Kidney (tissue), 14 donors: ENCODE data around the gene RPS21. TPM values are rescaled to one million over a fixed set of nuclear protein-coding genes. Genes with fewer than 3 reads are reported as not detected.

Experiments used
- DNase-seq, 5 donors: peaks; one replicate each; pipeline ENCODE4 v3.0.0-alpha.2; 2013 to 2020
- FAIRE-seq: peaks from 2 replicates; lab custom pipeline; 2012; peaks lifted over from hg19 to GRCh38; lab: Jason Lieb, UNC
- H3K27ac ChIP-seq, 2 donors: one replicate each; pipeline ENCODE4 v1.7.0; 2013; ENCODE audit warnings: low read depth in 2 of 2, low read length in 2 of 2, inconsistent platforms in 1 of 2
- H3K27me3 ChIP-seq: one replicate; pipeline ENCODE4 v1.7.1; 2013; ENCODE audit warnings: low read length, inconsistent platforms; ENCODE audit not compliant: control insufficient read depth, insufficient read depth
- H3K36me3 ChIP-seq, 3 donors: one replicate each; pipeline versions ENCODE4 v1.7.0 to v1.7.1; 2013; ENCODE audit warnings: low read length in 3 of 3, control low read depth in 1 of 3, inconsistent platforms in 1 of 3; ENCODE audit not compliant: insufficient read depth in 3 of 3, control insufficient read depth in 2 of 3
- H3K4me1 ChIP-seq, 3 donors: one replicate each; pipeline versions ENCODE4 v1.7.0 to v1.7.1; 2013; ENCODE audit warnings: low read length in 3 of 3, inconsistent platforms in 1 of 3, low read depth in 1 of 3; ENCODE audit not compliant: control insufficient read depth in 2 of 3, insufficient read depth in 2 of 3
- H3K4me3 ChIP-seq, 3 donors: one replicate each; pipeline versions ENCODE4 v1.7.0 to v1.8.1; 2013; ENCODE audit warnings: low read length in 3 of 3, control low read depth in 1 of 3, inconsistent platforms in 1 of 3
- H3K9ac ChIP-seq, 3 donors: one replicate each; pipeline versions ENCODE4 v1.7.0 to v1.7.1; 2013; ENCODE audit warnings: low read length in 3 of 3, control low read depth in 1 of 3, inconsistent platforms in 1 of 3
- H3K9me3 ChIP-seq, 3 donors: one replicate each; pipeline versions ENCODE4 v1.7.0 to v1.7.1; 2013; ENCODE audit warnings: low read length in 3 of 3, control low read depth in 1 of 3, inconsistent platforms in 1 of 3; ENCODE audit not compliant: control insufficient read depth in 2 of 3, insufficient read depth in 1 of 3
- CTCF ChIP-seq: IDR thresholded peaks from 3 replicates; pipeline ENCODE4 v1.5.1; 2012; ENCODE audit warnings: mild to moderate bottlenecking, moderate library complexity, borderline replicate concordance; ENCODE audit not compliant: insufficient read depth; ENCODE audit errors: extremely low read depth
- intact Hi-C: fragments of 100-400 bp; cut with DNase I; formaldehyde crosslinking; loops from one replicate; pipeline ENCODE4 v1.11.1; 2022
- polyA plus RNA-seq: library from polyadenylated mRNA; stranded (reverse); fragments of 350-450 nt; fragmentation: Illumina TruSeq; extraction: RNeasy Lipid Tissue Mini Kit (QIAGEN cat#74804); gene quantifications from one replicate; pipeline ENCODE4 v1.2.3, GENCODE V29; 2014; ENCODE audit warnings: low read depth, low replicate concordance; ENCODE audit not compliant: insufficient read depth
- total RNA-seq: library from RNA; stranded (reverse); fragmentation: NEBNext Ultra II Directional; extraction: Animal tissue kit (Norgen Biotek cat#: 25700); gene quantifications from one replicate; pipeline ENCODE4 v1.2.1, GENCODE V29; 2021
- donor health status: control.
- donor health status: control.
- donor health status: control.
- donor health status: control.
- donor health status: control.
- donor health status: DM: yes; HTN: yes; CAD: no.
- donor health status: Normal renal cell carcinoma (clear cell type).

Gene RPS21
- total and polyA plus RNA-seq, 2 donors from 2014 or later, result 1,221 to 2,336 TPM

DNA sequence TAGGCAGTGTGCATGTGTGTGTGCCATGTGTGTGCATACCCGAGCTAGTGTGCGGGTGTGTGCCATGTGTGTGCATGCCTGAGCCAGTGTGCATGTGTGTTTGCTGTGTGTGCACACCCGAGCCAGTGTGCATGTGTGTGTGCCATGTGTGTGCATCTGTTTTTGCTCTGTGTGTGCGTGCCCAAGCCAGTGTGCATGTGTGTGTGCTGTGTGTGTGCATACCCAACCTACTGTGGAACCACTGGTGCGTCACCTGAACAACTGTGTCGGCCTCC lies 34.8 kb downstream of the RPS21 start:
- peaks cover 0 to 3% (median 0%) of the 10 kb centered on the region in 3 donors for H3K9me3 ChIP-seq
- H3K4me1 ChIP-seq, result peaks cover 0 to 8% (median 0%) of the 10 kb centered on the region in 3 donors
- H3K9ac ChIP-seq, result no peak overlapping the region
- intact Hi-C loops, result no loop called here
- no peak overlapping the region for H3K27ac ChIP-seq
- no peak for TF ChIP-seq CTCF
- FAIRE-seq (no peak), DNase-seq (no peak)
- peaks cover 0 to 4% (median 0%) of the 10 kb centered on the region in 3 donors for H3K36me3 ChIP-seq
- no peak overlapping the region for H3K4me3 ChIP-seq
- H3K27me3 ChIP-seq, result no peaks in the 10 kb centered on the region

- H3K27me3 ChIP-seq, result no peaks in the 10 kb centered on the region
- H3K9ac ChIP-seq, result no peak overlapping the region
- intact Hi-C loops, result no loop called here
- TF ChIP-seq CTCF, result no peak
- FAIRE-seq (no peak), DNase-seq (no peak)
- H3K36me3 ChIP-seq, result peaks cover 0 to 4% (median 0%) of the 10 kb centered on the region in 3 donors
- peaks cover 0 to 3% (median 0%) of the 10 kb centered on the region in 3 donors for H3K9me3 ChIP-seq
- no peak overlapping the region for H3K4me3 ChIP-seq
- peaks cover 0 to 12% (median 0%) of the 10 kb centered on the region in 3 donors for H3K4me1 ChIP-seq
- H3K27ac ChIP-seq, result no peak overlapping the region
Observed at GRCh38 chr20:62422636-62423325, 35.9 kb downstream of the RPS21 start.

DNA sequence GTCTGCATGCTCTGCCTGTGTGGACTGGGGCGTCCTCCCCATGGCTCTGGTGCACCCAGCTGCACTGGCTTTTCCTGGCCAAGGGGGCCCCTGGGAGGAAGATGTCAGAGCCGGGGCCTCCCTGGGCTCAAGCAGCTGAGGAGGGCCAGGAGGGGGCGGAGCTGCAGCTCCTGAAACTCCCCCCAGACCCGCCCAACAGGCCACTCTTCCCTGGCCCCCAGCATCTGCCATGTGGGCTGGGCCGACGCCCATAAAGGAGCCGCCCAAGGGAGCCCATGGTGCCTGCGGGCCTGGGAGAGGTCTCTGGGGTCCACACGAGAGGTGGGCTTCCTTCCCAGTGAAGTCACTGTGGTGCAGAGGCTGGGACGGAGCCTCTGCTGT lies 36.4 kb downstream of the RPS21 start:
- intact Hi-C loops, result no loop called here
- Histone ChIP-seq H3K36me3 (peaks cover 0 to 4% (median 0%) of the 10 kb centered on the region in 3 donors), H3K27me3 (no peaks in the 10 kb centered on the region), H3K27ac (no peak overlapping the region), H3K4me3 (no peak overlapping the region), H3K9me3 (peaks cover 0 to 3% (median 0%) of the 10 kb centered on the region in 3 donors), H3K4me1 (peaks cover 0 to 12% (median 0%) of the 10 kb centered on the region in 3 donors), H3K9ac (no peak overlapping the region)
- no peak for TF ChIP-seq CTCF
- DNase-seq (no peak), FAIRE-seq (no peak)
